NCI-H1436 treated with DMSO at 0.1 percent for 48 hours (cell line): ENCODE measurements around the gene RC3H2.
A peak's percentile ranks its signal among the peaks of the same experiment; 100 is the strongest.
"Not testable (repeated sequence)": the region's sequence is repeated elsewhere in the genome, so short reads cannot be mapped to it uniquely, and the experiment has no call there.

ENCODE experiments used
- DNase-seq: peaks from one replicate; lab custom pipeline; 2025; lab: John Stamatoyannopoulos, UW

Gene RC3H2

DNA sequence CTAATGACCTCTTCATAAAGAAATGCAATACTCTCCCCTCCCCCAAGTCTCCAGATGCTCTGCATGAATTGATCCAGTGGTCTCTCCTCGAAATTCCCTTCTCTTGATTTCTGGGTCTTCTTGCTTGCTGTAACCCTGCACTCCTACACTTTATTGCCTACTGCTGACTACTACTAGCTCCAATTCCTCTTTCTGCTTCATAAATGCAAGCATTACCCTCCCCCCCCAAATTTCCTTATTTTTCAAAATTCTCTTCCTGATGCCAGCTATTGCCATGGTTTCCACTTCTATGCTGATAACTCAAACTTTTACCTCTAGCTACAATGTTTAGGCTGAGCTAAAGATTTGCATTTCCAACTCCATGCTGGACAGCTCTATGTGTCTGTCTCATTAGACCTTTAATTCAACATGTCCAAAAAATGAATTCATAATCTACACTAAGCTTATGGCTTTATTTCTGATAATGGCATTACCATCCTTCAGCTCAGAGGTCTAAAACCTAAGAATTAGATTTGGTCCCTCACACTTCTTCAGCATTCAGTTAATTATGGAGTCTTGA is 24.7 kb upstream of the RC3H2 start:
- no peak for DNase-seq

DNA sequence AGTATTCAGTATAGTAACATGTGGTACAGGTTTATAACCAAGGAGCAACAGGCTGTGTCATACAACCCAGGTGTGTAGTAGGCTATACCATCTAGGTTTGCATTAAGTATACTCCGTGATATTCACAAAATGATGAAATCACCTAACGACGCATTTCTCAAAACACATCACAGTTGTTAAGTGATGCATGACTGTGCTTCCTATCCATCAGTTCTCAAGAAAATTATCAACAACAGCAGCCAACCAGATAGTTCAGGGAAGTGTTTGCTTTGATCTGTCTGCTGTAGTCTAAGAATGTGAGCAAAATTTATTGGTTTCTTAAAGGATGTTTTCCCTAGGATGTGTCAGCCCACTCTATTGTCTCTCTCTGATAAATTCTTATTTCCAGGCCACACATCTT is 18.8 kb upstream of the RC3H2 start:
- DNase-seq, result no peak

DNA sequence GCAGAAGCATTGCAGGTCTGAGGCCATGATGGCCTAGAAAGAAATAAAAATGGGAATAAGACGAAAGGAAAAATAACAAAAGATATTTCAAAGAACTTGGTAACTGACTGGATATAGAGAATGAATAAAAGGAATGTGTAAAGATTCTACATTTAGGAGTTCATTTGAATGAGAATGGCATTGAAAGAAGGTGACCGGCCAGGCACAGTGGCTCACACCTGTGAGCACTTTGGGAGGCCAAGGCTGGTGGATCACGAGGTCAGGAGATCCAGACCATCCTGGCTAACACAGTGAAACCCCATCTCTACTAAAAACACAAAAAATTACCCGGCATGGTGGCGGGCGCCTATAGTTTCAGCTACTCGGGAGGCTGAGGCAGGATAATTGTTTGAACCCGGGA is 17.6 kb upstream of the RC3H2 start:
- DNase-seq, result no peak

DNA sequence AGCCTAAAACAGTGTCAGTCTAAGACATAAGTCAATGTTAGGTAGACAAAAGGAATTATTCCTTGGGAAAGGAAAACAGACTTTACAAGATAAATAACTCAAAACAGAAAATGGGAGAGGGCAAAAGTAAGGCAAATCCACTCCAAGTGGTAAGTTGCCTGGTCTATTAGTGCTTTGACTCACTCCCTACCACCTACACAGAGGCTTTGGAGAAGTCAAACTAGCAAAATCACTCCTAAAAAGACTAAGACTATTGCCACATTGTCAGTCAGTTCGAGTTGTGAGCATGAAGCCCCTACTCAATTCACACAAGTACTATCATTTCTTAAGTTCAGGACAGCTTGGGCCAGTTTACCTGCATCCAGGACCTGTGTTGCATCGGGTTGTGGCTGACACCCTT is 13.2 kb upstream of the RC3H2 start:
- DNase-seq, result no peak

DNA sequence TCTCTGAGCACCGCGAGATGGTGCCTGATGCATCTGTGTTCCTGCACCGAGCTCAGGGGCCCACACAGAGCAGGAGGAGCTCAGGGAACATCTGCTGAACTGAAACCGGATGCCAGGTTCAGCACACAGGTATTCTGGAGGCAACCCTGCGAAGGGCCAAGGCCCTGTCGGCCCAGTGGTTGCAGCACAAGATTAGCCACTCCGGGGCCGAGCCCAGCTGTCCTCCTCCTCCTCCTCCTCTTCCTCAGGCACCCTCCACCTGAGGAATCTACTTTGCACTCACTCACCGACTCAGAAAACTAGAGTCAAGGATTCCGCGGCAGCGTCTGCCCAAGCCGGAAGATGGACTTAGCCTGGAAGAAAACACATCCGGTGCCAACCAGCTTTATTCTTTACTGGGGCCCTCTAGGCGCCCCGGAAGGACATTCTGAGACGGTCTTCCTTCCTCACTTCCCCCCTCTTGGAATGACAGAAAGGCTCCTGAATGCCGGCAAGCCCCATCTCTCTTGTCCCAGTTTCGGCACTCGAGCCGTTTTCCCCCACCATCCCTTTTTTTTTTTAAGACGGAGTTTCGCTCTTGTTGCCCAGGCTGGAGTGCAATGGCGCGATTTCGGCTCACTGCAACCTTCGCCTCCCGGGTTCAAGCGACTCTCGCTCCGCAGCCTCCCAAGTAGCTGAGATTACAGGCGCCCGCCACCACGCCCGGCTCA is 8.0 kb upstream of the RC3H2 start, which contains the start of gene ZBTB6:
ZBTB6 (minus strand) TSS at position 360 of the 710 bp plus-strand sequence. CDS start 1,251 bp downstream, outside the sequence.
- peak; percentile 45 for DNase-seq

DNA sequence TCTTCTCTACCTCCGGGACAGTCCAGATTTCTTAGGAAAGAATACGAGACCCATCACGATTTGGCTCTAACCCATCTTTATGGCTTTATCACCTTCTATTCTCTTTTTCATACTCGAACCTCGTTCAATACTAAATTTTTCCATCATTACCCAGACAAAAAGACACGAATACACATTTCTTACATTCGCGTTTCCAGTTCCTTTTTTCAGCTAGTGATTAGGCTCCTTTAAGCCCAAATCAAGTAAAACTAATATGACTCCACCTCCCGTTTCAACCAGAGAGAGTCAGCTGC is 7.5 kb upstream of the RC3H2 start:
- DNase-seq, result no peak

DNA sequence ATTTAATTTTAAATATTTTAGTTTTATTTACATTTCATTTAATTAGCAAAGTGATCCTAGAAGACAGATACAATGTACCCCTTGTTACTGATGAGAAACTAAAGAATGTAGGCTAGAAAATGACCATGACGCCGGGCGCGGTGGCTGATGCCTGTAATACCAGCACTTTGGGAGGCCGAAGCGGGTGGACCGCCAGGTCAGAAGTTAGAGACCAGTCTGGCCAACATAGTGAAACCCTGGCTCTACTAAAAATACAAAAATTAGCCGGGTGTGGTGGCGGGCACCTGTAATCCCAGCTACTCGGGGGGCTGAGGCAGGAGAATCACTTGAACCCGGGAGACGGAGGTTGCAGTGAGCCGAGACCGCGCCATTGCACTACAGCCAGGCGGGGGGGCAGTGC is 963 bp upstream of the RC3H2 start:
- not testable (repeated sequence) for DNase-seq

DNA sequence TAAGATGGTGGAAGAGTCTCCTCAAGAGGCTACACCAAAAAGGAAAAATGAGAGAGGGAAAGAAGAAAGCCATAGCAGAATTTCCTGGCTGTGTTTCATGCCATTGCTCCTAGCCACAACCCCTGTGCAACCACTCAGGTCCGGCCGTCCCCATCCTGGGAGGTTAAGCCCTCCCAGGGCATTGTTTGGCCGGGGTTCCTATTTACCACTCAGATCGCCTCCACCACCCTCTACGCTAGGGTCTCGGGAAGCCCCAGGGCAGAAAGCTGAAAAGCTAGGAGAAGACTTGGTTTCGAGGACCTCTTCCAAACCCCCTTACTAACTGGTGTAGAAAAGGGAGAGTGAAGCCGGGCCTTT is 715 bp downstream of the RC3H2 start:
- no peak for DNase-seq

DNA sequence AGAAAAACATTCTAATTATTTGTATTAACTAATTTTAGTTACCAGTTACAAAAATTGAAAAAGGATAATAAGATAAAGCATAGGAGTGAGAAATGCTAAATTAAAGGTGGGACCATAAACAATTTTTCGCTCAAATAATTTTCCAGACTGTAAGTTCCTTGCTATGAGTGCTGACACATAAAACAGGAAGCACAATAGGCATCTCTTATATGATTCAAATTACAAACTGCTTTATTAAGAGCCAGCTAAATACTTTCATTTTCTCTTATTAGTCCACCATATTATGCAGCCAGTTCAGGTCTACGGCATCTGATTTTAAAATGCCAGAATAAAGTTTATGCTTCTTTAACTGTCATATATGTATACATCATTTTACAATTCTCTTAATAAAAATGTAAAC is 4.4 kb downstream of the RC3H2 start:
- DNase-seq, result no peak

DNA sequence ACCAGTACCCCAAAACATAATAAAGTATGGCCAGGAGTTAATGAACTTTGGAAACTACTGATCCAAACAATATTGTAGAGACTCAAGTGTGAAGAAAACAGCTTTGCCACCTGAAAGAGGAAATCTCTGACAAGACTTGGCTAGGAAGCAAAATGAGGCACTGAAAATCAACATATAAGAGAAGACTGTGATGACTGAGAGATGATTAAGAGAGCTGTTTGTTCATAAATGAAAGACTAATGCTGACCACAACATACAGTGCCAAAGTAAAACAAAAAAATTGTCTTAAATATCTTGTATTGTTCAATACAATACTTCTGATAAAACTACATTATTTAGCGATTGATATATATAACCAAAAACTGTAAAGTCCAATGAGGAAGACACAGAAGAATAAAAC is 7.2 kb downstream of the RC3H2 start:
- no peak for DNase-seq

DNA sequence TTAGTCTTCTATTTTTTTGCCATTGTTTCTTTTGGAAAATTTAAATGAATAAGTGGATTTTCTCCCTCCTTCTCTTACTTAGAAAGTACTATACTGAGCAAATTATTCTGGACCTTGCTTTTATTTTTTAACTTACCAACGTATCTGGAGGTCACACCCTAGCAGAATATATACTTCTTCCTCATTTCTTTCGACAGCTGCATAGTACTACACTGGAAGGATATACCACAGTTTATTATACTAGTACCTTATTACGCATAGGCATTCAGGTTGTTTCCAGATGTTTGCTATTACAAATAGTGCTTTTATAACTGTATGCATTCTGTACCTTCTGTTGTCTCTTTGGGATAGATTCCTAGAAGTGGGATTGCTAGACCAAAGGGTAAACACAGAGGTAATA is 16.7 kb downstream of the RC3H2 start:
- no peak for DNase-seq

DNA sequence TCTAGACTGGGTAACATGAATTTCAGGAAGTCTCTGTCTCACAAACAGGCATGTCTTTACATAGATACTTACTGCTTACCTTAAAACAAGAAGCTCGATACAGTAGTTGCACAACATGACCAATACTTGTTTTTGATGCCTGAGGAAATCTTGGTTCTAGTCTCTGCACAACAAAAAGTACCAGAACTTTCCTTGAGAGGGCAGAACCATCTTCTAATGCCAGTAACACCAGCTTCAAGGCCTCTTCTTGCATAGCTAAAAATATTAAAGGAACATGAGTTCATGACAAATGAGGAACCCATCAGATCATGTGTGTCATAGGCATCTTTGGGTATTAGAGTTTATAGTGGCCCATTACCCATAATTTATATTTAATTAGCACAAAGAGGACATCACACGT is 22.0 kb downstream of the RC3H2 start:
- no peak for DNase-seq

DNA sequence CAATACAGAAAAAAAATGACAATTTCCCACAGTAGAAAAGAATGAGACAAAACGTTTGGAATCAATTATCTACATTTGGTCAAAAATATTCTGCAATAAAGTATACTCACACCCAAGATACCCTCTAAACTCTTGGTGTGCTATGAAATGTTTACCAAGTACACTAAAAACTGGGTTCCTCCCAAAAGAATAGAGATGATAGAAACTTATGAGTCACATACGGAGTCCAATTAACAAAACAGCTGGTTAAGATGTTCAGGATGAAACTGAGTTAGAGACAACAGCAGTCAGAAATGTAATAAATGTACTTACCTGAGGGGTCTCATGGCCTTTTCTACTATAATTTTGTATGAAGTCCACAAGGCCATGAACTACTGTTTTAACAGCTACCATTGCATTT is 25.7 kb downstream of the RC3H2 start:
- DNase-seq, result no peak

DNA sequence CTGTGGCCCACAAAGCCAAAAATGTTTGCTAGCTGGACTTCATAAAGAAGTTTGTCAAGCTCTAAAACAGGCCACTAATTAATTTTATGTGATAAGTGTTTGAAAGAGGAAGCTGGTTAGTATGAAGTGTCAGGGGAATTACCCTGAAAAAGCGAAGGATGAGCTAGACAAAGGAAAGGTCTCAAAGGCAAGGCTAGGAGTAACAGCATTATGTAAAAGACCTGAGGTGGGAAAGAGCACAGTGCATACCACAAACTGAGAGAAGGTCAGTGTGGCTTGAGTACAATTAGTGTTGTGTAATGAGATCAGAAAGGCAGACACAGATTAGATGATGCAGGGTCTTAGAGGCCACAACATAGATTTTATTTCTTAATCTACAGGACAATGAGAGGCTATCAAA is 29.6 kb downstream of the RC3H2 start:
- DNase-seq, result no peak

DNA sequence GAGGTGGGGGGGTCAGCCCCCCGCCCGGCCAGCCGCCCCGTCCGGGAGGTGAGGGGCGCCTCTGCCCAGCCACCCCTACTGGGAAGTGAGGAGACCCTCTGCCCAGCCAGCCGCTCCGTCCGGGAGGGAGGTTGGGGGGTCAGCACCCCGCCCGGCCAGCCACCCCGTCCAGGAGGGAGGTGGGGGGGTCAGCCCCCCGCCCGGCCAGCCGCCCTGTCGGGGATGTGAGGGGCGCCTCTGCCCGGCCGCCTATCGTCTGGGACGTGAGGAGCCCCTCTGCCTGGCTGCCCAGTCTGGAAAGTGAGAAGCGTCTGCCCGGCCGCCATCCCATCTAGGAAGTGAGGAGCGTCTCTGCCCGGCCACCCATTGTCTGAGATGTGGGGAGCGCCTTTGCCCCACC is 37.9 kb downstream of the RC3H2 start:
- not testable (repeated sequence) for DNase-seq

DNA sequence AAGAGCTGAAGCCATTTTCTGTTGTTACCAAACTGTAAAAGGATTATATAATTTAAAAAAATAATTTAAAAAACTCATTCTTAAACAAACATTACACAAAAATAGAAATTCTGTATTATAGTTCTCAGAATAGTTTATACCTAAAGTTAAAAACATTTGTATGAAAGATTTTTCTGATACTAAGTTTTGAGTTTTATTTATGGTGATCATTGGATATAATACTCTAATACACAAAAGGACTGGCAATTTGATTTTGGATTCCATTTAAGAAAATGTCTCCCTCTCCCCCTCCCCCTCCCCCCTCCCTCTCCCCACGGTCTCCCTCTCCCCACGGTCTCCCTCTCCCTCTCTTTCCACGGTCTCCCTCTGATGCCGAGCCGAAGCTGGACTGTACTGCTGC is 39.1 kb downstream of the RC3H2 start:
- no peak for DNase-seq

DNA sequence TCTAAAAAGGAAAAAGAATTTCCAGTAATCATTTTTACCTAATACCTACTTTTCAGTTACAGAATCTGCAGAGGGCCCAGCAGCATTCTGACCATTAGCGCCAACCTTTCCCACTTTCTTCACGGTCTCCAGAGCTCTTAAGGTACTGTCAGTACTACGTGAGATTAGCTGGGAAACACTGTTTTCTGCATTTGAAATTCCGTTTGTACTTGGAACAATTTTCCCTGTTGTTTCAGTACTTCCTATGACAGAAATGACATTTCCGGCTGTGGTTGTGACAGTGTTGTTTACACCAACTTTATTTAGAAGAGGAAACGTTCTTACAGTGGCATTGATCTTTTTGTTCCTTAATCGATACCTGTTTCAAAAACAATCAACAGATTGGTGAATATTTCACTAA is 39.9 kb downstream of the RC3H2 start:
- no peak for DNase-seq

DNA sequence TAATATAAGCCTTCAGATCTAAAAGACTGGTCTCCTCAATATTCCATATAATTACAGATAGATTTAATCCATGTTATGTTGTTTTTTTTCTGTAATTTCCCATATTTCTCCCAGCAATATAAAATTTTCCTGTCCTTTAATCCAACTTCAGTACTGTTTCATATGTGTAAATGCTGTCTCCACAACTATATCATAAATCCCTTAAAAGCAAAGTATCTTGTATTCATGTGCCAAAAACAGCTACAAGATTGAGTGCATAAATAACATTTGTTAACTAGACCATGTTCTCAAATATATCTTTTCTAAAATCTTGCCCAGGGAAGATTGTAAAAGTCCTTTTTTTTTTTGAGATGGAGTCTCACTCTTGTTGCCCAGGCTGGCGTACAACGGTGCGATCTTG is 41.8 kb downstream of the RC3H2 start:
- DNase-seq, result no peak

DNA sequence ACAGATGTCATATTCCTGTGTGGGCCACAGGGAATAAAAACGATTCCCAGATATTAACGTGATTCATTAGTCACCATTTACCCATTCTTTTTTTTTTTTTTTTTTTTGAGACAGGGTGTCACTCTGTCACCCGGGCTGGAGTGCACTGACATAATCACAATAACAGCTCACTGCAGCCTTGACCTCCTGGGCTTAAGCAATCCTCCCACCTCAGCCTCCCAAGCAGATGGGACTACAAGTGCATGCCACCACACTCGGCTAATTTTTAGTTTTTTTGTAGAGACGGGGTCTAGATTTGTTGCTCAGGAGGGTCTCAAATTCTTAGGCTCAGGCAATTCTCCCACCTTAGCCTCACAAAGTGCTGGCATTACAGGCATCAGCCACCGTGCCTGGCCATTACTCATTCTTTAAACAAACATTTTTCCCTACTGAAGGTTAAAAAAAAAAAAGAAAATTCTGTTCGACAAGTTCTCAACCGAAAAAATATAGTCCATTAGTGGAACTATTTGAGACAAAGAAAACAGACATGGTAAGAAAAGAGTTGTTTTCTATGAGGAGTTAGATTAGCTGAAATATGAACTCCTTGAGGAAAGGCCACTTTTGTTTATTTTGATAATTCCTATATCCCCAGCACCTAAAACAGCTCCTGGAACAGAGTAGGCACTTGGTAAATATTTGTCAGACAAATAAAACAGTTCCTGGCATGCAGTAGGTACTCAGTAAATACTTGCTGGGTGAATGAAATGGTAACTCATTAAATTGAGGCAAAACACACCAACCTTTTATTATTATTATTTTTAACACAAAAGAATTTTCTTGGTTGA is 44.6 kb downstream of the RC3H2 start:
- no peak for DNase-seq

DNA sequence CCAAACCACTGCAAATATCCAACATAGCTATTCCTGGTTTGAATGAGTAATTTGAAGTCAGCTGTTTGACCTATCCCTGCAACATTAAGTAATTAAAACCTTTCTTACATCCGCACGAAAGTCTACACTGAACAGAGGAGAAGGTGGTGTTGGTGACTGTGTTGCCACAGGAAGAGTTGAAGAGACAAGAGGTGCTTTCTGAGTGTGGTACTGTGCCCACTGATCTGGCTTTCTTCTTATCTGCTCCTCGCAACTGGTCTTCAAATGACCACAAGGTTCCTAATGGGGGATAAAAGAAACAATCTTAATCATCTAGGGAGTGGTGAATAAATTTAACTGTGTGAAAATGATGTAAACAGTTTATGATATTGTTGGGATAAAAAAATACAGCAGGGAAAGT is 47.3 kb downstream of the RC3H2 start:
- DNase-seq, result no peak

DNA sequence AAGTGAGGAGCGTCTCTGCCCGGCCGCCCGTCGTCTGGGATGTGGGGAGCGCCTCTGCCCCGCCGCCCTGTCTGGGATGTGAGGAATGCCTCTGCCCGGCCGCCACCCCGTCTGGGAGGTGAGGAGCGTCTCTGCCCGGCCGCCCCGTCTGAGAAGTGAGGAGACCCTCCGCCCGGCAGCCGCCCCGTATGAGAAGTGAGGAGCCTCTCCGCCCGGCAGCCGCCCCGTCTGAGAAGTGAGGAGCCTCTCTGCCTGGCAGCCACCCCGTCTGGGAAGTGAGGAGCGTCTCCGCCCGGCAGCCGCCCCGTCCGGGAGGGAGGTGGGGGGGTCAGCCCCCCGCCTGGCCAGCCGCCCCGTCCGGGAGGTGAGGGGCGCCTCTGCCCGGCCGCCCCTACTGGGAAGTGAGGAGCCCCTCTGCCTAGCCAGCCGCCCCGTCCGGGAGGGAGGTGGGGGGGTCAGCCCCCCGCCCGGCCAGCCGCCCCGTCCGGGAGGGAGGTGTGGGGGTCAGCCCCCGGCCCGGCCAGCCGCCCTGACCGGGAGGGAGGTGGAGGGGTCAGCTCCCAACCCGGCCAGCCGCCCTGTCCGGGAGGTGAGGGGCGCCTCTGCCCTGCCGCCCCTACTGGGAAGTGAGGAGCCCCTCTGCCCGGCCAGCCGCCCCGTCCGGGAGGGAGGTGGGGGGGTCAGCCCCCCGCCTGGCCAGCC is 52.9 kb downstream of the RC3H2 start:
- not testable (repeated sequence) for DNase-seq

DNA sequence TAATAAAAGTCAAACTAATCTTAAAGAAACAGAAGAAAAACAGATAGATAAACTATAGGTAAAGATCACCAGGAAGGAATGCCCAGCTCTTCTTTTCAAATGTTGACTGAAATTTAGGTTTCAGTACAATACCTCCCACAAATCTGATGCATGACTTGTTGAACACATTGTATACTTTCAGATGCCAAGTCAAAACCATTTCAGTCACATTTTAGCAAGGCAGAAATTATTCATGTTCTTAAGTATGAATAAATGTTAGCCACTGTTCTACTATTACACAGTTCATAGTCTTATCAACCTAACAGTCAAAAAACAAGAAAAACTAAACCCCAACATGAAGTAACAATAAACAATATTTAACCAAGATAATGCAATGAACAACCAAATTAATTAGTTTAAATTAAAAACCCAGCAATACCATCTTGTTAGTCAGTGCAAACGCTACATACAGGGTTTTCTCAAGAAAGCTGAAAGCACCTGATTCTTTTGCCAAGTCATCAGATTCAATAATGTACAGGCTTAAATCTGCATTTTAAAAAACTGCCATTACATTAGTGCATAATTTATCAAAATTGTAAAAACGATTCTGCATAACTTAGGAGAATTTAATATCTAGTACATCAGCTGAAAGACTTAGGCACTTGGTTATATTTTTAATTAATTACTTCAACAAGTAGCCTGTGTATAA is 56.8 kb downstream of the RC3H2 start:
- DNase-seq, result no peak
